H1 (cell line): ENCODE results near the gene RERE. TPM values are rescaled to one million over a fixed set of nuclear protein-coding genes. Genes with fewer than 3 reads are reported as not detected.

ENCODE experiments used
- CTCF ChIA-PET: fragments of 300-600 bp; sonication (Branson Sonifier 250); formaldehyde crosslinking; loops from one replicate; lab custom pipeline; 2021; ENCODE audit not compliant: partially characterized antibody; lab: Charles Lee
- POLR2A ChIA-PET: fragments of 300-600 bp; sonication (Branson Sonifier 250); formaldehyde crosslinking; loops from one replicate; lab custom pipeline; 2021; ENCODE audit warnings: inconsistent platforms; ENCODE audit not compliant: partially characterized antibody; lab: Charles Lee
- DNase-seq, 2 experiments: peaks; one replicate each; pipeline versions ENCODE4 v3.0.0 to v3.0.0-alpha.2; 2010 to 2022; ENCODE audit warnings: low spot score in 2 of 2, low read depth in 1 of 2, mixed read lengths in 1 of 2
- FAIRE-seq: peaks from 2 replicates; lab custom pipeline; 2011; peaks lifted over from hg19 to GRCh38; lab: Jason Lieb, UNC
- H2AFZ ChIP-seq: 2 replicates; pipeline ENCODE4 v1.8.1; 2012; ENCODE audit warnings: low read length, inconsistent platforms
- H2AK5ac ChIP-seq: 2 replicates; pipeline ENCODE4 v1.6.1; 2013; ENCODE audit warnings: low read depth, low read length
- H2BK120ac ChIP-seq: replicated peaks from 2 replicates; pipeline ENCODE3; 2013; ENCODE audit warnings: low read depth, low read length, inconsistent platforms
- H2BK12ac ChIP-seq: 2 replicates; pipeline ENCODE4 v1.6.1; 2013; ENCODE audit warnings: low read depth, low read length
- H2BK15ac ChIP-seq: 2 replicates; pipeline ENCODE4 v1.6.1; 2013; ENCODE audit warnings: low read length
- H2BK20ac ChIP-seq: 2 replicates; pipeline ENCODE4 v1.6.1; 2013; ENCODE audit warnings: low read length
- H2BK5ac ChIP-seq: 2 replicates; pipeline ENCODE4 v1.6.1; 2013; ENCODE audit warnings: low read depth, low read length
- H3K14ac ChIP-seq: 2 replicates; pipeline ENCODE4 v1.6.1; 2013; ENCODE audit warnings: inconsistent platforms; ENCODE audit not compliant: insufficient read length
- H3K18ac ChIP-seq: 2 replicates; pipeline ENCODE4 v1.6.1; 2013; ENCODE audit warnings: low read length; ENCODE audit errors: extremely low read depth
- H3K23ac ChIP-seq: 2 replicates; pipeline ENCODE4 v1.6.1; 2013; ENCODE audit warnings: inconsistent platforms; ENCODE audit not compliant: insufficient read length
- H3K23me2 ChIP-seq: 2 replicates; pipeline ENCODE4 v1.6.1; 2013; ENCODE audit warnings: low read depth, low read length
- H3K27ac ChIP-seq: 2 replicates; pipeline ENCODE4 v1.6.1; 2011; ENCODE audit warnings: low read depth, low read length, inconsistent platforms
- H3K27me3 ChIP-seq, 4 experiments: replicated peaks in 1 of 4; 1 replicate in 1 of 4; 2 replicates in 3 of 4; pipeline versions ENCODE4 v1.6.1 to v1.8.1; 2011 to 2013; ENCODE audit warnings: low read length in 3 of 4, mild to moderate bottlenecking in 3 of 4, inconsistent platforms in 2 of 4, mixed read lengths in 2 of 4, moderate library complexity in 1 of 4; ENCODE audit not compliant: control insufficient read depth in 3 of 4, insufficient read depth in 3 of 4; ENCODE audit errors: extremely low read depth in 1 of 4
- H3K36me3 ChIP-seq, 4 experiments: 2 replicates each; pipeline versions ENCODE4 v1.6.1 to v1.8.1; 2011 to 2013; ENCODE audit warnings: mild to moderate bottlenecking in 4 of 4, low read length in 3 of 4, moderate library complexity in 2 of 4, control low read depth in 1 of 4, inconsistent platforms in 1 of 4; ENCODE audit not compliant: insufficient read depth in 4 of 4, control insufficient read depth in 2 of 4
- H3K4ac ChIP-seq: replicated peaks from 2 replicates; pipeline ENCODE3; 2013; ENCODE audit warnings: low read length, low read depth, mixed read lengths, inconsistent platforms; ENCODE audit not compliant: insufficient read length
- H3K4me1 ChIP-seq, 4 experiments: replicated peaks in 1 of 4; 1 replicate in 1 of 4; 2 replicates in 3 of 4; pipeline versions ENCODE4 v1.6.1 to v1.8.1; 2011 to 2013; ENCODE audit warnings: low read length in 3 of 4, inconsistent platforms in 2 of 4, mixed read lengths in 1 of 4; ENCODE audit not compliant: insufficient read depth in 4 of 4, control insufficient read depth in 3 of 4
- H3K4me2 ChIP-seq, 2 experiments: 2 replicates each; pipeline versions ENCODE4 v1.6.1 to v1.8.1; 2011 to 2013; ENCODE audit warnings: low read depth in 2 of 2, low read length in 2 of 2, control low read depth in 1 of 2, inconsistent platforms in 1 of 2, mild to moderate bottlenecking in 1 of 2; ENCODE audit not compliant: insufficient read depth in 1 of 2
- H3K4me3 ChIP-seq, 4 experiments: fragments of 200-600, 300-600 bp in 1 of 4; sonication (generic), shearing (Covaris generic), sonication (Bioruptor Twin) in 1 of 4; 2 replicates each; pipeline versions ENCODE4 v1.5.1 to v1.8.1; 2011 to 2016; ENCODE audit warnings: low read length in 4 of 4, low read depth in 3 of 4, control low read depth in 2 of 4, inconsistent platforms in 2 of 4, mild to moderate bottlenecking in 2 of 4, mixed read lengths in 1 of 4, moderate library complexity in 1 of 4; ENCODE audit not compliant: insufficient read depth in 2 of 4; ENCODE audit errors: extremely low read depth in 1 of 4
- H3K56ac ChIP-seq: replicated peaks from 2 replicates; pipeline ENCODE3; 2013; ENCODE audit warnings: low read depth, mild to moderate bottlenecking, mixed read lengths, low read length, inconsistent platforms; ENCODE audit not compliant: insufficient read length
- H3K79me1 ChIP-seq: 2 replicates; pipeline ENCODE4 v1.6.1; 2013; ENCODE audit warnings: low read depth, low read length, control low read depth
- H3K79me2 ChIP-seq, 2 experiments: 2 replicates each; pipeline versions ENCODE4 v1.6.1 to v1.8.1; 2012 to 2013; ENCODE audit warnings: low read length in 2 of 2, mild to moderate bottlenecking in 2 of 2, inconsistent platforms in 1 of 2; ENCODE audit not compliant: insufficient read depth in 2 of 2, control insufficient read depth in 1 of 2
- H3K9ac ChIP-seq, 4 experiments: replicated peaks in 1 of 4; 1 replicate in 1 of 4; 2 replicates in 3 of 4; pipeline versions ENCODE4 v1.6.1 to v1.8.1; 2011 to 2013; ENCODE audit warnings: low read depth in 3 of 4, low read length in 3 of 4, control low read depth in 2 of 4, mild to moderate bottlenecking in 2 of 4, moderate library complexity in 2 of 4, inconsistent platforms in 1 of 4; ENCODE audit errors: extremely low read depth in 1 of 4
- H3K9me3 ChIP-seq, 2 experiments: 2 replicates each; pipeline versions ENCODE4 v1.6.1 to v1.8.1; 2012 to 2013; ENCODE audit warnings: mild to moderate bottlenecking in 2 of 2, moderate library complexity in 2 of 2, control low read depth in 1 of 2, inconsistent platforms in 1 of 2, low read depth in 1 of 2, low read length in 1 of 2, mixed read lengths in 1 of 2; ENCODE audit not compliant: insufficient read depth in 2 of 2
- H4K20me1 ChIP-seq, 2 experiments: replicated peaks in 1 of 2; 2 replicates each; pipeline versions ENCODE3 to v1.8.1; 2011 to 2013; ENCODE audit warnings: inconsistent platforms in 2 of 2, low read length in 2 of 2, mild to moderate bottlenecking in 1 of 2; ENCODE audit not compliant: insufficient read depth in 2 of 2, control insufficient read depth in 1 of 2
- H4K5ac ChIP-seq: 2 replicates; pipeline ENCODE4 v1.6.1; 2013; ENCODE audit warnings: low read length, low read depth, mixed read lengths, inconsistent platforms; ENCODE audit not compliant: insufficient read length
- H4K8ac ChIP-seq: 2 replicates; pipeline ENCODE4 v1.8.0; 2013; ENCODE audit warnings: mild to moderate bottlenecking, moderate library complexity, low read length, inconsistent platforms; ENCODE audit not compliant: insufficient read depth; ENCODE audit errors: extremely low read depth
- H4K91ac ChIP-seq: replicated peaks from 2 replicates; pipeline ENCODE3; 2013; ENCODE audit warnings: low read length, mixed read lengths, inconsistent platforms; ENCODE audit not compliant: insufficient read length
- TAF7 ChIP-seq: optimal IDR thresholded peaks from 2 replicates; pipeline ENCODE3; 2011; ENCODE audit warnings: low read depth, mild to moderate bottlenecking, inconsistent platforms, low read length, moderate library complexity, borderline replicate concordance
- WGBS, 2 experiments: shearing (Covaris generic) in 1 of 2; methylation state at CpG; one replicate each; pipeline versions ENCODE4 v1.1.6 to v1.1.7; 2013 to 2015; ENCODE audit warnings: low lambda C conversion rate in 2 of 2, mixed read lengths in 2 of 2, inconsistent platforms in 1 of 2, low coverage in 1 of 2, missing lambda C conversion rate in 1 of 2; ENCODE audit not compliant: insufficient replicate concordance in 2 of 2, insufficient coverage in 1 of 2, insufficient read length in 1 of 2; ENCODE audit errors: extremely low coverage in 1 of 2, missing lambda C conversion rate in 1 of 2; 5-methylcytosine and 5-hydroxymethylcytosine counted together
- polyA plus RNA-seq, 7 experiments: library from polyadenylated mRNA; depleted of rRNA in 3 of 7; stranded (reverse) in 5 of 7; unstranded in 2 of 7; fragments of >200 nt in 5 of 7; fragments of 200-250 nt in 2 of 7; gene quantifications; 1 replicate in 5 of 7; 2 replicates in 1 of 7; 4 replicates in 1 of 7; pipeline versions ENCODE4 v1.2.1 to v1.2.3, GENCODE V29; 2011 to 2013; ENCODE audit warnings: missing spikeins in 2 of 7, mixed read lengths in 2 of 7
- total RNA-seq: library from RNA; stranded (reverse); fragmentation: NEBNext Ultra II Directional; extraction: Animal tissue kit (Norgen Biotek cat#: 25700); gene quantifications from 2 replicates; pipeline ENCODE4 v1.2.1, GENCODE V29; 2021

Gene RERE
- total and polyA plus RNA-seq, 2 of the 8 experiments (the other 6 are each of a cell fraction or from before 2014, with no cell fraction given) = 15.3 to 142 TPM

DNA sequence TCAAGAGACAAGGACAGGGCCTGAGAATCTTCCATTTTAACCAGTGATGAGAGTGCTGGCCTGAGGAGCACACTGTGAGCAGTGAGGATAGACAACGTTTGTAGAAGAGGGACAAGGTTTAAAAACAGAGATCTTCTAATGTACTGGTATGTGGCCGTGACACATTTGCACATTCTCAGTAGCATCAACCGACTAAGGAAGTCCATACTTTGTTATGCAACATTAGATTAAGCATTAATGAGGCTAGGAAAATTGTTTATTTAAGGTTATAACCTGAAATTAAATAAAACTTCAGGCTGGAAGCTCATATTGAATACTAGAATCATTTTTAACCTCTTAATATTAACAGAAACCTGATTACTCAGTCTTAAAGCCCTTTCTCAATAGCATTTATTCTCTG lies 400.6 kb downstream of the RERE start:
- FAIRE-seq (no peak), DNase-seq (no peak)
- ChIA-PET CTCF (interaction anchor here (8.5 kb wide), 1 partner anchor 23 kb away, joined by 88 read pairs; no protein-coding TSS in a partner anchor), POLR2A (no interaction called here)
- Histone ChIP-seq H4K8ac (no peak overlapping the region), H3K14ac (no peak overlapping the region), H3K27me3 (no peaks in the 10 kb centered on the region), H3K4me2 (no peak overlapping the region), H2BK15ac (no peak overlapping the region), H2AFZ (no peak overlapping the region), H2BK12ac (no peak overlapping the region), H3K23me2 (no peaks in the 10 kb centered on the region), H3K36me3 (peaks cover 0 to 4% (median under 1%) of the 10 kb centered on the region in 4 experiments; a peak in 5 of 8 replicates), H4K91ac (no peak overlapping the region), H3K9me3 (no peaks in the 10 kb centered on the region), H2AK5ac (no peak overlapping the region), H3K23ac (no peak overlapping the region), H2BK5ac (no peak overlapping the region), H3K56ac (no peak overlapping the region), H4K5ac (no peak overlapping the region), H2BK120ac (no peak overlapping the region), H3K9ac (no peak overlapping the region), H3K4me1 (peaks cover 12 to 33% (median 19%) of the 10 kb centered on the region in 4 experiments), H3K4ac (no peak overlapping the region), H4K20me1 (peaks cover 4 to 9% of the 10 kb centered on the region in 2 experiments), H3K79me2 (peaks cover 4 to 95% of the 10 kb centered on the region in 2 experiments; a peak in 3 of 4 replicates), H3K4me3 (no peak overlapping the region), H3K18ac (no peak overlapping the region), H3K79me1 (peaks cover 9% of the 10 kb centered on the region; the same call in 1 of the 2 replicates), H3K27ac (no peak overlapping the region), H2BK20ac (no peak overlapping the region)
- WGBS, 2 experiments = 70% methylated on average over 3 of the region's 3 CpGs; no CpG with 5 or more reads in 1 of the 2 experiments
- TF ChIP-seq TAF7 = no peak
